ENCODE data around the gene TK2. TPM values are rescaled to one million over a fixed set of nuclear protein-coding genes. Genes with fewer than 3 reads are reported as not detected.
"Not testable (repeated sequence)": the region's sequence is repeated elsewhere in the genome, so short reads cannot be mapped to it uniquely, and the experiment has no call there.

TK2 gene
- 10 to 100 TPM in 1 of 3 donors, 1 to 10 TPM in 2; 8.2 to 19.9 (median 9.8) TPM for polyA plus RNA-seq

- H3K4me3 Mint-ChIP-seq = peak within 1 kb of the TSS; percentile 82 to 97 (median 95)
- H3K9me3 Mint-ChIP-seq = no peaks in the 10 kb centered on the region
- peak within 1 kb of the TSS; percentile 91 to 97 (median 94) for H3K27ac Mint-ChIP-seq
- peaks cover 13 to 27% (median 14%) of the 10 kb centered on the region in 3 donors for H3K27me3 Mint-ChIP-seq (ENCODE audit: low read depth in 3 of 3)
- H3K36me3 Mint-ChIP-seq = peaks cover 0 to 4% (median 0%) of the 10 kb centered on the region in 3 donors
- H3K4me1 Mint-ChIP-seq = peaks cover 60 to 67% of the 10 kb centered on the region in 2 donors
- DNase-seq = peak; percentile 62 to 64 (median 62)
Observed at GRCh38 chr16:66549284-66550131, at the start of gene TK2. TK2 (minus strand) TSS chr16:66550122; CDS start chr16:66550061, 61 bp downstream.

- Mint-ChIP-seq H3K4me1 (peaks cover 4 to 6% of the 10 kb centered on the region in 2 donors), H3K4me3 (no peak overlapping the region), H3K36me3 (peaks cover 0 to 7% (median 4%) of the 10 kb centered on the region in 3 donors), H3K27me3 (ENCODE audit: low read depth in 3 of 3) (peaks cover 0 to 3% (median 2%) of the 10 kb centered on the region in 3 donors), H3K9me3 (no peaks in the 10 kb centered on the region), H3K27ac (no peak overlapping the region)
- DNase-seq = no peak
Observed at GRCh38 chr16:66598111-66598510, 48.2 kb upstream of the TK2 start.

DNA sequence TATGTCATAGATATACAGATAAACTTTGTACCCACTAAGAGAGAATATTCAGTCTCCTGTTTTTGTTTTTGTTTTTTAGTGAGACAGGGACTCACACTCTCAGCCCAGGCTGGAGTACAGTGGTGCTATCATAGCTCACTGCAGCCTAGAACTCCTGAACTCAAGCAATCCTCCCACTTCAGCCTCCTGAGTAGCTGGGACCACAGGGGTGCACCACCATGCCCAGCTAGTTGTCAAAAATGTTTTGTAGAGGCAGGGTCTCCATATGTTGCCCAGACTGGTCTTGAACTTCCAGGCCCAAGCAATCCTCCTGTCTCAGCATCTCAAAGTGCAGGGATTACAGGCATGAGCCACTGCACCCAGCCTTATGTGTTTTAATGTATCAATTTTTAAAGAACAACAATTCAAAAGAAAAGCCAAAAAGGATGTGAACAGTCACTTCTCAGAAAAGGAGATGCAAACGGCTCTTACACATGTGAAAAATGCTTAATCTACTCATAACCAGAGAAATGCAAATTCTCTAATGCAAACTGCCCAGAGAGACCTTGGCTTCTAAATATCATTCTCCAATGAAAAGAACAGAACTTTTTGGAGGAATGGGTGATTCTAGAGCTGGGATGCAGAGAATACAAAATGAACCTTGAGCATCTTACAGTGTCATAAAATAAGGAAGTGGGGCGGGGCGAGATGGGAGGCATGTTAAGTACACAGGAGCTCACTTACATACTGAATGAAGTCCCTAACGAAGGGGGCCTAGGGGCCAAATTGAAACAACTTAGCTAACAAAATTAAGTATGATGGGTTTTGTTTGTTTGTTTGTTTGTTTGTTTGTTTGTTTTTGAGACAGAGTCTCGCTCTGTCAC, 47.3 kb upstream of the TK2 start:
- Mint-ChIP-seq H3K4me3 (no peak overlapping the region), H3K4me1 (no peaks in the 10 kb centered on the region), H3K36me3 (peaks cover 0 to 7% (median 4%) of the 10 kb centered on the region in 3 donors), H3K9me3 (no peaks in the 10 kb centered on the region), H3K27me3 (ENCODE audit: low read depth in 3 of 3) (peaks cover 0 to 3% (median 2%) of the 10 kb centered on the region in 3 donors), H3K27ac (no peak overlapping the region)
- DNase-seq = no peak

- not testable (repeated sequence) for H3K9me3 Mint-ChIP-seq; DNase-seq; H3K4me3 Mint-ChIP-seq; H3K4me1 Mint-ChIP-seq; H3K27me3 Mint-ChIP-seq (ENCODE audit: low read depth in 3 of 3); H3K27ac Mint-ChIP-seq; H3K36me3 Mint-ChIP-seq
Observed at GRCh38 chr16:66596559-66596958, 46.6 kb upstream of the TK2 start.

- no peaks in the 10 kb centered on the region for H3K9me3 Mint-ChIP-seq
- peaks cover 0 to 4% (median 0%) of the 10 kb centered on the region in 3 donors for H3K36me3 Mint-ChIP-seq
- DNase-seq = no peak
- no peak overlapping the region for H3K27ac Mint-ChIP-seq
- H3K4me1 Mint-ChIP-seq = peaks cover 9 to 12% of the 10 kb centered on the region in 2 donors
- peaks cover 4 to 7% (median 5%) of the 10 kb centered on the region in 3 donors for H3K27me3 Mint-ChIP-seq (ENCODE audit: low read depth in 3 of 3)
- no peak overlapping the region for H3K4me3 Mint-ChIP-seq
Observed at GRCh38 chr16:66594739-66595138, 44.8 kb upstream of the TK2 start.

DNA sequence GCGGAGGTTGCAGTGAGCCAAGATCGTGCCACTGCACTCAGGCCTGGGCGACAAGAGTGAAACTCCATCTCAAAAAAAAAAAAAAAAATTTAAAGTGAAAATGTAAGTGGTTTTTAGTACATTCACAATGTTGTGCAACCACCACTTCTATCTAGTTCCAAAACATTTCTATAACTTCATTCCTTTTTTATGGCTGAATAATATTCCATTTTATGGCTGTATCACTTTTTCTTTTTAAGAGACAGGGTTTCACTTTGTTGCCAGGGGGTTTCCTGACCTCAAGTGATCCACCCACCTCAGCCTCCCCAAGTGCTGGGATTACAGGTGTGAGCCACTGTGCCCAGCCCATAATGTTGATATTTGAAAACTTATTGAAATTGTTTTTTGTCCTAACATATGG, 42.9 kb upstream of the TK2 start:
- Mint-ChIP-seq H3K36me3 (peaks cover 0 to 4% (median 0%) of the 10 kb centered on the region in 3 donors), H3K9me3 (no peaks in the 10 kb centered on the region), H3K27ac (no peak overlapping the region)

GRCh38 chr16:66592241-66592640, 42.3 kb upstream of the TK2 start:
- Mint-ChIP-seq H3K9me3 (peaks cover 0 to 1% (median 0%) of the 10 kb centered on the region in 6 donors), H3K4me3 (no peak overlapping the region), H3K4me1 (peaks cover 15 to 20% of the 10 kb centered on the region in 2 donors), H3K27ac (no peak overlapping the region), H3K27me3 (ENCODE audit: low read depth in 3 of 3) (peaks cover 7 to 12% (median 7%) of the 10 kb centered on the region in 3 donors), H3K36me3 (peaks cover 0 to 4% (median 0%) of the 10 kb centered on the region in 3 donors)
- no peak for DNase-seq

More for the DNA sequence above, 42.9 kb upstream of the TK2 start:
- peaks cover 7 to 9% (median 7%) of the 10 kb centered on the region in 3 donors for H3K27me3 Mint-ChIP-seq (ENCODE audit: low read depth in 3 of 3)
- H3K4me3 Mint-ChIP-seq = no peak overlapping the region
- H3K4me1 Mint-ChIP-seq = peaks cover 15 to 20% of the 10 kb centered on the region in 2 donors
- DNase-seq = no peak

- DNase-seq = no peak
- no peak overlapping the region for H3K27ac Mint-ChIP-seq
- H3K4me3 Mint-ChIP-seq = peak overlapping the region in 2 of 5 donors; percentile 79 to 80
- peaks cover 7 to 12% (median 7%) of the 10 kb centered on the region in 3 donors for H3K27me3 Mint-ChIP-seq (ENCODE audit: low read depth in 3 of 3)
- H3K4me1 Mint-ChIP-seq = peaks cover 15 to 20% of the 10 kb centered on the region in 2 donors
- H3K9me3 Mint-ChIP-seq = peaks cover 0 to 1% (median 0%) of the 10 kb centered on the region in 6 donors
- peaks cover 0 to 4% (median 0%) of the 10 kb centered on the region in 3 donors for H3K36me3 Mint-ChIP-seq
Observed at GRCh38 chr16:66591018-66591417, 41.1 kb upstream of the TK2 start.

DNA sequence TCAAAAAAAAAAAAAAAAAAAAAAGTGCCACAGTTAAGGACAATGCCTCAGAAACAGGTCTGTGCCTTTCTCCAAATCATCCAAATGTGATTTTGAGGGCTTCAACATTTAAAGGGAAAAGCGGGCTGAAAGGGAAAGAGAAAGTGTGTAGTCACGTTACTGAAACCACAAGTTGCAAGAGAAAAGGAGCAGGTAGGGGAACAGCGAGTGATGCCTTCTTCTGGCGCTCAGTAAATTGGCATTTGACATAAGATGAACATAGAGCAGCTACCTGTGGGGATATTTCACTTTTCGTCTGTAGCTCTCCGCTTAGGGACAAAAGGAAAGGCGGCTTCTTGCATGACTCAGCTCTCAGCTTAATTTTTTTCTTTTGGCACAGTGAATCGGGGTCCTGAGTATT, 40.4 kb upstream of the TK2 start:
- H3K4me1 Mint-ChIP-seq = peaks cover 15 to 20% of the 10 kb centered on the region in 2 donors
- H3K36me3 Mint-ChIP-seq = peaks cover 0 to 4% (median 0%) of the 10 kb centered on the region in 3 donors
- H3K27ac Mint-ChIP-seq = peak overlapping the region in 4 of 6 donors; percentile 9 to 77 (median 61)
- peak overlapping the region; percentile 75 to 90 (median 79) for H3K4me3 Mint-ChIP-seq
- DNase-seq = peak; percentile 26 to 34 (median 32)
- H3K27me3 Mint-ChIP-seq (ENCODE audit: low read depth in 3 of 3) = peaks cover 7 to 12% (median 7%) of the 10 kb centered on the region in 3 donors
- peaks cover 0 to 1% (median 0%) of the 10 kb centered on the region in 6 donors for H3K9me3 Mint-ChIP-seq

DNA sequence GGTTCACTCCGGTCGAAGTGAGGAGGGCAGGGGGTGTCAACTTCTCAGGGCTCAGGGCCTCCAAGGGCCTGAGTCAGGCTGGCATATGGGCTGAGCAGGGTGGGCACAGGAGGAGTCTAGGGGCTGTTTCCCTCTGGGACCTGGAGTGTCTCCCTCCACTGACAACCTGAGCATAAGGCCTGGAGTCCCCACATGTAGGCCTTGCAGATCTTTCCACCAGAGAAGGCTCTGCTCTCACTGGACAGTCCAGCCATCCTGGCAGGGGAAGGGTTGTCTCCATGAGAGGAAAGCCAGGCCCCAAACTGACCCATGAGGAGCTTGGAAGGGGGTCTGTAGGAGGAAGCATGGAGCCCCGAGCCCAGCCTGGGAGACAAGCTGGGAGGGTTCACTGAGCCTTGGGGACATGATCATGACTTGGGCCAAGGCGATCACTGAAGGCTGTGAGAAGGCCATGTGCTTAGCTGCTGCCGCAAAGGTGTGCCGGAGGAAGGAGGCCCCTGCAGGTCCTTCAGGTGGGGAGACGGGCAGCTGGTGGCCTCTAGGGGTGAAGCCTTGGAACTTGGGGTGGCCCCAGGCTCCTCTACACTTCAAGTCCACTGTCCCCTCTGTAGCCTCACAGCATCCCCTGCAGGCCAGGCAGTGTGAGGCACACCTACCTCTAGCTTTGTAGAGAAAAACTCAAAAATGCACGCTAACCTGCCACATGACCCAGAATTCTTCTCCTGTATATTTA, 39.2 kb upstream of the TK2 start:
- H3K4me1 Mint-ChIP-seq = peaks cover 15 to 20% of the 10 kb centered on the region in 2 donors
- peaks cover 7 to 10% (median 8%) of the 10 kb centered on the region in 3 donors for H3K27me3 Mint-ChIP-seq (ENCODE audit: low read depth in 3 of 3)
- DNase-seq = peak; percentile 66 to 78 (median 72)
- peaks cover 0 to 1% (median 0%) of the 10 kb centered on the region in 6 donors for H3K9me3 Mint-ChIP-seq
- H3K27ac Mint-ChIP-seq = peak overlapping the region in 5 of 6 donors; percentile 12 to 82 (median 60)
- H3K4me3 Mint-ChIP-seq = peak overlapping the region; percentile 75 to 90 (median 79)
- H3K36me3 Mint-ChIP-seq = peaks cover 0 to 4% (median 0%) of the 10 kb centered on the region in 3 donors

DNA sequence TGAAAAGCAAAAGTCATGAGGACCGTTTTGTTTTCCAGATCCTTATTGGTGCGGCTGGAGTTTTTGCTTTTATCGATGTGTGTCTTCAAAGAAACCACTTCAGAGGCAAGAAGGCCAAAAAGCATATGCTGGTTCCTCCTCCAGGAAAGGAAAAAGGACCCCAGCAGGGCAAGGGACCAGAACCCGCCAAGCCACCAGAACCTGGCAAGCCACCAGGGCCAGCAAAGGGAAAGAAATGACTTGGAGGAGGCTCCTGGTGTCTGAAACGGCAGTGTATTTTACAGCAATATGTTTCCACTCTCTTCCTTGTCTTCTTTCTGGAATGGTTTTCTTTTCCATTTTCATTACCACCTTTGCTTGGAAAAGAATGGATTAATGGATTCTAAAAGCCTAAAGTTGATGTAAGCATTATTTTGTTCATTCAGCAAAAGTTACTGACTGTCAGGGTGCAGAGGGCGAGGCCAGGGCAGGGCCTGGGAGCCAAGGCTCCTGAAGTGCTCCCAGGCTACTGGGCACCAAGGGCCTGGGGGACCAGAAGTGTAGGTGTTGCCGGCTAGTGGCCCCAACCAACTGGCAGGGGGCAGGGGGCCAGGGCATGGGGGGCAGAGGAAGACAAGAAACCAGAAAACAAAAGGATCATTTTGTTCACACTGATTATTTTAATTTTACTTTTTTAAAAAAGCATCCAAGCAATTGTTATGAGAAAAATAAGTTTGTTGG, 38.1 kb upstream of the TK2 start:
- Mint-ChIP-seq H3K9me3 (peaks cover 0 to 1% (median 0%) of the 10 kb centered on the region in 6 donors), H3K4me3 (no peak overlapping the region), H3K36me3 (no peaks in the 10 kb centered on the region), H3K4me1 (peaks cover 15 to 20% of the 10 kb centered on the region in 2 donors), H3K27me3 (ENCODE audit: low read depth in 3 of 3) (peaks cover 7 to 10% (median 8%) of the 10 kb centered on the region in 3 donors), H3K27ac (no peak overlapping the region)
- DNase-seq = no peak

GRCh38 chr16:66585481-66586239, 35.7 kb upstream of the TK2 start:
- H3K4me3 Mint-ChIP-seq = no peak overlapping the region
- peak overlapping the region in 1 of 6 donors; percentile 33 for H3K27ac Mint-ChIP-seq
- H3K4me1 Mint-ChIP-seq = peaks cover 13 to 16% of the 10 kb centered on the region in 2 donors
- peaks cover 7 to 11% (median 10%) of the 10 kb centered on the region in 3 donors for H3K27me3 Mint-ChIP-seq (ENCODE audit: low read depth in 3 of 3)
- peaks cover 0 to 1% (median 0%) of the 10 kb centered on the region in 6 donors for H3K9me3 Mint-ChIP-seq
- no peak for DNase-seq
- H3K36me3 Mint-ChIP-seq = peaks cover 0 to 5% (median 4%) of the 10 kb centered on the region in 3 donors

Measured in immature natural killer cell (primary cell).